ENCODE data around the gene ZNF423.

ZNF423 gene

DNA sequence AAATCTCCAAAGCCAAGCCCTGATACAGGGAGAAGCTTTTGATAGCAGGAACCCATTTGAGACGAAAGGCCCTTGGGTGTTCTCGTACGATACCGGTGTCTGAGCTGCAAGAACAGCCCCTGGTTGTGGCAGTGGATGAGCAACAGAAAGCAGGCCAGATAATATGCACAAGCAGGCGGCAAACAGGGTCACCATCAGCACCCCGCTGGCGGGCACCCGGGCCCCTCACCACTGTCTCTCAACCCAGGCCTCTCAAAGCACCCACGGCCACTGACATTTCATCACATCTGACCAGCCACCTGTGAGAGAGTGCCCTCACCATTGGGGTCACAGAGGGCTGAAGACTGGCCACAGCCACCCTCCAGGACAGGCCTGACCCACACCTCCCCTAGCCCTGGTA, 252.0 kb downstream of the ZNF423 start:
- Histone ChIP-seq H3K79me2 (no peaks in the 10 kb centered on the region), H3K4me2 (ENCODE audit: low read length) (no peak overlapping the region), H3K9ac (no peak overlapping the region), H3K4me1 (no peaks in the 10 kb centered on the region), H3K9me3 (ENCODE audit: control insufficient read depth, low read length) (no peaks in the 10 kb centered on the region), H2AFZ (no peak overlapping the region), H3K36me3 (ENCODE audit: control insufficient read depth, insufficient read depth, low read length) (no peaks in the 10 kb centered on the region), H3K27ac (no peak overlapping the region), H3K4me3 (ENCODE audit: low read depth, low read length) (no peak overlapping the region), H3K27me3 (ENCODE audit: control insufficient read depth, insufficient read depth, low read length) (no peaks in the 10 kb centered on the region)
- TF ChIP-seq, protein P1, sequence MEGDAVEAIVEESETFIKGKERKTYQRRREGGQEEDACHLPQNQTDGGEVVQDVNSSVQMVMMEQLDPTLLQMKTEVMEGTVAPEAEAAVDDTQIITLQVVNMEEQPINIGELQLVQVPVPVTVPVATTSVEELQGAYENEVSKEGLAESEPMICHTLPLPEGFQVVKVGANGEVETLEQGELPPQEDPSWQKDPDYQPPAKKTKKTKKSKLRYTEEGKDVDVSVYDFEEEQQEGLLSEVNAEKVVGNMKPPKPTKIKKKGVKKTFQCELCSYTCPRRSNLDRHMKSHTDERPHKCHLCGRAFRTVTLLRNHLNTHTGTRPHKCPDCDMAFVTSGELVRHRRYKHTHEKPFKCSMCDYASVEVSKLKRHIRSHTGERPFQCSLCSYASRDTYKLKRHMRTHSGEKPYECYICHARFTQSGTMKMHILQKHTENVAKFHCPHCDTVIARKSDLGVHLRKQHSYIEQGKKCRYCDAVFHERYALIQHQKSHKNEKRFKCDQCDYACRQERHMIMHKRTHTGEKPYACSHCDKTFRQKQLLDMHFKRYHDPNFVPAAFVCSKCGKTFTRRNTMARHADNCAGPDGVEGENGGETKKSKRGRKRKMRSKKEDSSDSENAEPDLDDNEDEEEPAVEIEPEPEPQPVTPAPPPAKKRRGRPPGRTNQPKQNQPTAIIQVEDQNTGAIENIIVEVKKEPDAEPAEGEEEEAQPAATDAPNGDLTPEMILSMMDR (IDR thresholded peaks at IDR 0.05) = no peak

DNA sequence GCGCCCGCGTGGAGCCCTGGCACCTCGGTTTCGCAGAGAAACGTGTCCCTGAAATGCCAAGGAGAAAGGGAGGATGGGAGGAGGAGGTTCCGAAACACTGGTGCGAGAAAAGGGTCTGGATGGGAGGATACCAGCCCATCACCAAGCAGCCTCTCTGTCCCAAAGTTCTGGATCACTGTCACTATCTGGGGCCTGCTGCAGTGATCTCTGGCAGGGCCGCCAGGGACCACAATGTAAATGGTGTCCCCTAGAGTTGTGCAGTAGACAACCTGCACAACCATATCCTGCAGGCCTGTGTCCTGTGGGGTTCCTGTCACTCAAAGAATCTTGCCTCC, 253.0 kb downstream of the ZNF423 start:
- H3K27ac ChIP-seq = no peak overlapping the region
- no peaks in the 10 kb centered on the region for H3K9me3 ChIP-seq (ENCODE audit: control insufficient read depth, low read length)
- H3K4me1 ChIP-seq = no peaks in the 10 kb centered on the region
- no peak overlapping the region for H3K4me3 ChIP-seq (ENCODE audit: low read depth, low read length)
- no peaks in the 10 kb centered on the region for H3K79me2 ChIP-seq
- no peak overlapping the region for H3K9ac ChIP-seq
- H3K4me2 ChIP-seq (ENCODE audit: low read length) = no peak overlapping the region
- TF ChIP-seq, protein P1 (IDR thresholded peaks at IDR 0.05) = no peak
- H3K27me3 ChIP-seq (ENCODE audit: control insufficient read depth, insufficient read depth, low read length) = no peaks in the 10 kb centered on the region
- no peaks in the 10 kb centered on the region for H3K36me3 ChIP-seq (ENCODE audit: control insufficient read depth, insufficient read depth, low read length)
- no peak overlapping the region for H2AFZ ChIP-seq

DNA sequence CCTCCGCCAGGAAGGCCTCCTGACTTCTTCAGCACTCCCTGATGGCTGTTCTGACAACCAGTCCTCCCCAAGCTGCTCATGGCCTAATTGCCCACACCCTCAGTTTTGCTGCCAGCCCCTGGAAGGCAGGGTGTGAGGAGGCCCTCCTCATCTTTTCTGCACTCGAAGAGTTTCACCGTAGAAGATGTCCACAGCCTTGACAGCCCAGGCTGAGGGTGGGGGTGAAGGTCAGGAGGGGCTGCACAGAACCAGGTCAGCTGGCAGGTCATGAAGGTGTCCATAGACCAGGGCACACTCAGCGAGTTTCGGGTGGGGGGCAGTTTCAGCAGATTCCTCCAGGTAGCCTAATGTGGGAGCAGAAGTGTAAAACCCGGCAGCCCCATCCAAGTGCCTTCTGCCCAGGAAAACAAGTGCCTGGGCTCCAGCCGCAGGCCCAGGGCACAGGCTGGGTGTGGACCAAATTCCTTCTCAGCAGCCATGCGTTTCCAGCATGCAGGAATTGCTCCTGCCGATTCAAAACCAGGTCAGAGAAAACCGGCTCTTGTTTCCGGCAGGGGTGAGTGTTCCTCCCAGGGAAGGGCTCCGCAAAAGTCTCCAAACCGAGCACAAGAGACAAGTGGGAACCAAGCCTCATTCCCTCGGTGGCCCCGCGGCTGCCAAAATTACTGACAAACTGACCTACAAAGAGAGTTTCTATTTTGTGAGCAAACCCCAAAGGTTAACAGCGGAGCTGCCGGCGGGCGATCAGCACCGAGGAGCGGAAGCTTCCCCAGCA, 253.5 kb downstream of the ZNF423 start:
- H3K9me3 ChIP-seq (ENCODE audit: control insufficient read depth, low read length) = no peaks in the 10 kb centered on the region
- no peaks in the 10 kb centered on the region for H3K79me2 ChIP-seq
- H3K27me3 ChIP-seq (ENCODE audit: control insufficient read depth, insufficient read depth, low read length) = no peaks in the 10 kb centered on the region
- peak overlapping the region; percentile 14 for H3K4me2 ChIP-seq (ENCODE audit: low read length)
- no peak overlapping the region for H3K9ac ChIP-seq
- no peaks in the 10 kb centered on the region for H3K36me3 ChIP-seq (ENCODE audit: control insufficient read depth, insufficient read depth, low read length)
- no peak overlapping the region for H3K27ac ChIP-seq
- H3K4me3 ChIP-seq (ENCODE audit: low read depth, low read length) = no peak overlapping the region
- no peak overlapping the region for H2AFZ ChIP-seq
- TF ChIP-seq, protein P1 (IDR thresholded peaks at IDR 0.05) = no peak
- H3K4me1 ChIP-seq = no peaks in the 10 kb centered on the region

DNA sequence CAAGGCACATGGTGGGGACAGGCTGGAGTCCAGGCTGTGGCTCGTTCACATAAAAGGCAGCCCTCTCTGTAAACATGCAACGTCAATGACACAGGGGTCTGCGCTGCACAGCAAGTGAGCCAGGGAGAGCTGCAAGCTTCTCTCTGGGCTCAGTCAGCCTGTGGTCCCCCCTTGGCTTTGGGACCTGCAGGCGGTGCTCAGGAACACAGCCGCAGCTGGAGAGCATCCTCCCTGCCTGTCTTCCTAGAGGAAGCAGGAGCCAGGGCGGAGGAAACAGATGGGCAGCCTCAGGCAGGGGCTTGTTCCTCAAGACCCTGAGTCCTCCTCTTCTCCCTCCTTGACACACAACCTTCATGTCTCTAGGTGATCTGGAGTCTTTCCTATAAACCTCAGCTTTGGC, 254.3 kb downstream of the ZNF423 start:
- Histone ChIP-seq H3K79me2 (no peaks in the 10 kb centered on the region), H3K9me3 (ENCODE audit: control insufficient read depth, low read length) (no peaks in the 10 kb centered on the region), H3K27me3 (ENCODE audit: control insufficient read depth, insufficient read depth, low read length) (no peaks in the 10 kb centered on the region), H3K4me2 (ENCODE audit: low read length) (no peak overlapping the region), H3K27ac (no peak overlapping the region), H3K36me3 (ENCODE audit: control insufficient read depth, insufficient read depth, low read length) (no peaks in the 10 kb centered on the region), H3K9ac (no peak overlapping the region), H3K4me3 (ENCODE audit: low read depth, low read length) (no peak overlapping the region), H3K4me1 (no peaks in the 10 kb centered on the region), H2AFZ (no peak overlapping the region)
- TF ChIP-seq, protein P1 (IDR thresholded peaks at IDR 0.05) = no peak

DNA sequence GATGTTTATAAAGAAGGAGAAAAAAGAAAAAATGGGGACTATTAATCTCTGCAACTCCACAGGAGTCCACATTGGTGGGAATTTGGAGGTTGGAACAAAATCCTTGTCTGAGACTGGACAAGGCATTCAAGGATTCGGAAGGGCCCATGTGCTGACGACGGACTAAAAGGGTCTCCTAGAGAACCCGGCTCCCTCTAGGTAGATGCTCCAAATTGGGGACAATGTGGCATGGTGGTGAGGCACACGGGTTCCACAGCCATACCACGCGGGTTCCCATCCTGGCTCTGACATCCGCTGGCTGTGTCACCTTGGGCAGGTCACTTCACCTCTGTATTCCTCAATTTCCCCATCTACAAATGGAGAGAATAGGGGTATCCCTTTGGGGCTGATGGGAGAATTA, 254.9 kb downstream of the ZNF423 start:
- TF ChIP-seq, protein P1 (IDR thresholded peaks at IDR 0.05) = no peak
- Histone ChIP-seq H3K9ac (no peak overlapping the region), H3K4me1 (no peaks in the 10 kb centered on the region), H3K9me3 (ENCODE audit: control insufficient read depth, low read length) (no peaks in the 10 kb centered on the region), H3K27ac (no peak overlapping the region), H3K4me2 (ENCODE audit: low read length) (no peak overlapping the region), H3K4me3 (ENCODE audit: low read depth, low read length) (no peak overlapping the region), H2AFZ (no peak overlapping the region), H3K36me3 (ENCODE audit: control insufficient read depth, insufficient read depth, low read length) (no peaks in the 10 kb centered on the region), H3K27me3 (ENCODE audit: control insufficient read depth, insufficient read depth, low read length) (no peaks in the 10 kb centered on the region), H3K79me2 (no peaks in the 10 kb centered on the region)
